ENCODE measurements around the gene ZNF816. TPM values are rescaled to one million over a fixed set of nuclear protein-coding genes. Genes with fewer than 3 reads are reported as not detected.

Gene ZNF816
- total RNA-seq, 1 donor = 11.7 TPM

DNA sequence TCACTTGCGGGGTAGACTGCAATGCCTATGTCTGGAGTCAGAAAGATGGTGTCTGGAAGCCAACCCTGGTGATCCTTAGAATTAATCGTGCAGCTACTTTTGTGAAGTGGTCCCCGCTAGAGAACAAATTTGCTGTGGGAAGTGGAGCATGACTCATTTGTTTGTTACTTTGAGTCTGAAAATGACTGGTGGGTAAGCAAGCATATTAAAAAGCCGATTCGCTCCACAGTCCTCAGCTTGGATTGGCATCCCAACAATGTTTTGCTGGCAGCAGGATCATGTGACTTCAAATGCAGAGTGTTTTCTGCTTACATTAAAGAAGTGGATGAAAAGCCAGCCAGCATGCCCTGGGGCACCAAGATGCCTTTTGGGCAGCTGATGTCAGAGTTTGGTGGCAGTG lies 41.6 kb upstream of the ZNF816 start:
- no peak overlapping the region for H3K4me3 ChIP-seq (ENCODE audit: low read depth, low read length)
- TF ChIP-seq, protein P1, sequence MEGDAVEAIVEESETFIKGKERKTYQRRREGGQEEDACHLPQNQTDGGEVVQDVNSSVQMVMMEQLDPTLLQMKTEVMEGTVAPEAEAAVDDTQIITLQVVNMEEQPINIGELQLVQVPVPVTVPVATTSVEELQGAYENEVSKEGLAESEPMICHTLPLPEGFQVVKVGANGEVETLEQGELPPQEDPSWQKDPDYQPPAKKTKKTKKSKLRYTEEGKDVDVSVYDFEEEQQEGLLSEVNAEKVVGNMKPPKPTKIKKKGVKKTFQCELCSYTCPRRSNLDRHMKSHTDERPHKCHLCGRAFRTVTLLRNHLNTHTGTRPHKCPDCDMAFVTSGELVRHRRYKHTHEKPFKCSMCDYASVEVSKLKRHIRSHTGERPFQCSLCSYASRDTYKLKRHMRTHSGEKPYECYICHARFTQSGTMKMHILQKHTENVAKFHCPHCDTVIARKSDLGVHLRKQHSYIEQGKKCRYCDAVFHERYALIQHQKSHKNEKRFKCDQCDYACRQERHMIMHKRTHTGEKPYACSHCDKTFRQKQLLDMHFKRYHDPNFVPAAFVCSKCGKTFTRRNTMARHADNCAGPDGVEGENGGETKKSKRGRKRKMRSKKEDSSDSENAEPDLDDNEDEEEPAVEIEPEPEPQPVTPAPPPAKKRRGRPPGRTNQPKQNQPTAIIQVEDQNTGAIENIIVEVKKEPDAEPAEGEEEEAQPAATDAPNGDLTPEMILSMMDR (IDR thresholded peaks at IDR 0.05; ENCODE audit: insufficient read depth, low read depth, low read length) = no peak
- DNase-seq (ENCODE audit: low read depth) = no peak

- no peak overlapping the region for H3K4me3 ChIP-seq (ENCODE audit: low read depth, low read length)
- TF ChIP-seq, protein P1 (IDR thresholded peaks at IDR 0.05; ENCODE audit: insufficient read depth, low read depth, low read length) = no peak
- peak; percentile 10 for DNase-seq (ENCODE audit: low read depth)
These were observed 39.8 kb upstream of the ZNF816 start for GRCh38 chr19:53002479-53002878.

GRCh38 chr19:52997975-52998374 lies 35.3 kb upstream of the ZNF816 start:
- TF ChIP-seq, protein P1 (IDR thresholded peaks at IDR 0.05; ENCODE audit: insufficient read depth, low read depth, low read length) = no peak
- no peak for DNase-seq (ENCODE audit: low read depth)
- no peak overlapping the region for H3K4me3 ChIP-seq (ENCODE audit: low read depth, low read length)

DNA sequence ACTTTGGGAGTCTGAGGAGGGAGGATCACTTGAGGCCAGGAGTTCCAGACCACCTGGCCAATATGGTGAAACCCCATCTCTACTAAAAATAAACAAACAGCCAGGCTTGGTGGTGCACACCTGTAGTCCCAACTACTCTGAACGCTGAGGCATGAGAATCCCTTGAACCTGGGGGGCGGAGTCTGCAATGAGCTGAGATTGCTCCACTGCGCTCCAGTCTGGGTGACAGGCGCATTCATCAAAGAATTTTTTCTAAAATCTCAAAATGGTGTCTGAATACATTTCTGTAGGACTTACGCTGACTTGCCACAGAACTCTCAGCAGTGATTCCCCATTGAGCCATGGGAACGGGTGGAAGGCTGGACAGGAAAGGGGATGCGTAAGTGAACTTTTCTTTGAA lies 33.0 kb upstream of the ZNF816 start:
- DNase-seq (ENCODE audit: low read depth) = no peak
- H3K4me3 ChIP-seq (ENCODE audit: low read depth, low read length) = no peak overlapping the region
- TF ChIP-seq, protein P1 (IDR thresholded peaks at IDR 0.05; ENCODE audit: insufficient read depth, low read depth, low read length) = no peak

DNA sequence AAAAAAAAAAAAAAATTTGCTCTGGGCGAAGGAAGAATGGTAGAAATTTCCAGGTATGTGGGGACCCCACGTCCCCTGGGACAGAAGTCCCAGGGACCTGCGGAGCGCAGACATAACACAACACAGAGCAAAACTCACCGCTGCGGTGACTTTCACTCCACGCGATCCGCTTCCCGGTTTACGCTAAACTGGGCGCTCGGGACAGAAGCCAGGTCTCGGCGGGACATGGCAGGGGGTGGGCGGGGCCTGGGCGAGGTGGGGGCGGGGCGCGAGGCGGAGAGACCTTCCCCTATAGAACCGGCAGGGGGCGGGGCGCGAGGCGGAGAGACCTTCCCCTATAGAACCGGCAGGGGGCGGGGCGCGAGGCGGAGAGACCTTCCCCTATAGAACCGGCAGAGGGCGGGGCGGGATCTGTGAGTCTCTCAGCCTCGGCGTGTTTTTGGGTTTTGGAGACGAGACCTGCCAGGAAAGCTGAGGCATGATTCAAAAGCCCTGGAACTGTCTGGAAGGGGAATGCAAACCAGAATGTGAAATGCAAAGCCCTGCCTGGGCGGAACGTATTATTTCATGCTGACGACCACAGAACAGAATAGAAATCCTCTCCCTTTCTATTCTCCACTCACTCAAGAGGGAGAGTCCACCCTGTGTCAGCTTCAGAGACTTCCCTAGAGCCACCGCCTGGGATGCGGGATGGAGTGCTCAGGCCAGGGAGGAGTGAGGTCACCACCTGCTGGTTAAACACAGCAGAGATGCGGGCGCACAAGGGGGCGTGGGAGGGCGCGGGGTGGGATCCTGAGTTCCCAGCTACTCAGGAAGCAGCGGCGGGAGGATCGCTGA lies 30.9 kb upstream of the ZNF816 start:
- DNase-seq (ENCODE audit: low read depth) = peak; percentile 86
- TF ChIP-seq, protein P1 (IDR thresholded peaks at IDR 0.05; ENCODE audit: insufficient read depth, low read depth, low read length) = no peak
- H3K4me3 ChIP-seq (ENCODE audit: low read depth, low read length) = peak overlapping the region; percentile 64

DNA sequence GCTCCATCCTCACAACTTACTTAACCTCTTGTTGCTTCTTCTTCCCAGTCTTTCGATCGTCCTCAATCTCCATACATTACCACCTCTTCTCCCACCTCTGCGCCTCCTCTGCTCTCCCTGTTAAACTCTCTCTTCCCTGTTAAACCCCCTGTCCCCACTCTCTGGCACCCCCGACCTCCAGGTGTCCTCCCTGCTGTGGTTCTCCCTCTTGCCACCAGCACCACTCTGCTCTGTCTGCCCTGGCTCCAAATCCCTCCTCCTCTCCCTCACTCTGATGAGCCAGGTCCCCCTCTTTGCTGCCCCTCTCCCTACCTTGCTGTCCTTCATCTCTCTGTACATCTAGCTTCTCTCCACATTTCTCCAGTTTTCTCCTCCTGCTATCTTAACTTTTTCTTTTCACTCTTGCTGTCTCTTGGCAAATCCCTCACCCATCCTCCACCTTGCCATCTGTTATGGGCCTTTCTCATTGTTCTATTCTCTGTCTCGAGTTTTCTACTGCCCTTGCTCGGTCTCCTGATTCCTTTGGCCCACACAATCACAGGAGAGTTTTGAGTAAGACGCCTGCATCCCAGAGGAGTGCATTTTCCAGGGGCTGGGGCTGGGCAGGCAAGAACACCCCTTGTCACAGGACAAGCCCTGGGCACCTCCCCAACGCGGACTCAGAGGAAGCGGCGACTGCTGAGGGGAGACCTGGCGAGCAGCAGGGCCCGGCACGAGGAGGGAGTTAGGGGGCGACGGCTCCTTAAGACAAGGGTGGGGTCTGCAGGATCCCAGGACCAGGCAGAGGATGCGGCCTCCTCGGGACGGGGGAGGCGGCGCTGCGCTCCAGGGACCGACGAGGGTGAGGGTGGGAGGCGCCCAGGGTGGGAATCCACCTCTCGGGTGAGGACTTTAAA lies 29.7 kb upstream of the ZNF816 start:
- peak; percentile 23 for DNase-seq (ENCODE audit: low read depth)
- TF ChIP-seq, protein P1 (IDR thresholded peaks at IDR 0.05; ENCODE audit: insufficient read depth, low read depth, low read length) = no peak
- peak overlapping the region; percentile 64 for H3K4me3 ChIP-seq (ENCODE audit: low read depth, low read length)

All from fibroblast of villous mesenchyme (primary cell).